Endodermal cell (in vitro differentiated cells): ENCODE measurements around the gene BEAN1. TPM values are rescaled to one million over a fixed set of nuclear protein-coding genes. Genes with fewer than 3 reads are reported as not detected.

ENCODE experiments used
- DNase-seq: peaks from one replicate; pipeline ENCODE4 v3.0.0-alpha.2; 2017
- H3K27ac ChIP-seq: 2 replicates; pipeline ENCODE4 v1.5.1; 2013; ENCODE audit warnings: mild to moderate bottlenecking, low read depth, low read length, moderate library complexity
- H3K27me3 ChIP-seq: 2 replicates; pipeline ENCODE4 v1.6.1; 2013; ENCODE audit warnings: mild to moderate bottlenecking, low read length, moderate library complexity; ENCODE audit not compliant: insufficient read depth, control insufficient read depth, poor library complexity, severe bottlenecking
- H3K36me3 ChIP-seq: 2 replicates; pipeline ENCODE4 v1.7.0; 2013; ENCODE audit warnings: mild to moderate bottlenecking, low read length, moderate library complexity; ENCODE audit not compliant: control insufficient read depth, insufficient read depth
- H3K4me1 ChIP-seq: one replicate; pipeline ENCODE4 v1.7.0; 2013; ENCODE audit warnings: low read length; ENCODE audit not compliant: control insufficient read depth, insufficient read depth
- H3K4me3 ChIP-seq: 2 replicates; pipeline ENCODE4 v1.5.1; 2013; ENCODE audit warnings: mild to moderate bottlenecking, low read length, moderate library complexity
- H3K9ac ChIP-seq: 2 replicates; pipeline ENCODE4 v1.6.1; 2013; ENCODE audit warnings: mild to moderate bottlenecking, low read length, moderate library complexity; ENCODE audit not compliant: poor library complexity, severe bottlenecking; ENCODE audit errors: extremely low read depth
- H3K9me3 ChIP-seq: 2 replicates; pipeline ENCODE4 v1.6.1; 2013; ENCODE audit warnings: mild to moderate bottlenecking, low read length, moderate library complexity; ENCODE audit not compliant: control insufficient read depth
- H3K27ac Mint-ChIP-seq: 2 replicates; pipeline ENCODE4 v1.8.0; 2020; ENCODE audit warnings: mixed read lengths
- H3K27me3 Mint-ChIP-seq: 2 replicates; pipeline ENCODE4 v1.8.0; 2021; ENCODE audit warnings: mild to moderate bottlenecking, mixed read lengths; ENCODE audit not compliant: insufficient read depth
- H3K36me3 Mint-ChIP-seq: 2 replicates; pipeline ENCODE4 v1.8.0; 2020; ENCODE audit warnings: low read depth, mixed read lengths
- H3K4me1 Mint-ChIP-seq: 2 replicates; pipeline ENCODE4 v1.8.0; 2020; ENCODE audit warnings: mixed read lengths
- H3K4me3 Mint-ChIP-seq: 2 replicates; pipeline ENCODE4 v1.8.0; 2020; ENCODE audit warnings: mild to moderate bottlenecking, moderate library complexity, mixed read lengths
- H3K9me3 Mint-ChIP-seq: 2 replicates; pipeline ENCODE4 v1.8.0; 2020; ENCODE audit warnings: mild to moderate bottlenecking, mixed read lengths
- CTCF ChIP-seq: fragments of 200-600 bp; sonication (generic); conservative IDR thresholded peaks from 2 replicates; pipeline ENCODE4 v1.5.0; 2021; ENCODE audit warnings: antibody characterized with exemption, mild to moderate bottlenecking
- WGBS, 2 experiments: methylation state at CpG; one replicate each; pipeline versions ENCODE4 v1.1.5 to v1.1.7; 2013; ENCODE audit warnings: missing lambda C conversion rate in 2 of 2, mixed read lengths in 1 of 2; ENCODE audit not compliant: insufficient coverage in 1 of 2, insufficient read length in 1 of 2; 5-methylcytosine and 5-hydroxymethylcytosine counted together
- total RNA-seq, 2 donors: library from RNA; stranded (reverse); fragmentation: NEBNext Ultra II Directional in 1 of 2; extraction: Animal tissue kit (Norgen Biotek cat#: 25700) in 1 of 2; gene quantifications; 2 replicates in 1 of 2; 3 replicates in 1 of 2; pipeline ENCODE4 v1.2.1, GENCODE V29; 2021

The BEAN1 gene
- total RNA-seq, 2 donors from 2014 or later: 0.18 TPM; not detected in 1

- H3K4me3 Mint-ChIP-seq: no peak overlapping the region
Measured at GRCh38 chr16:66399031-66399430, 28.1 kb upstream of the BEAN1 start.

GRCh38 chr16:66399930-66400329 lies 27.2 kb upstream of the BEAN1 start:
- no peak overlapping the region for H3K4me3 ChIP-seq
- Mint-ChIP-seq H3K27me3 (peaks cover 9% of the 10 kb centered on the region), H3K36me3 (no peaks in the 10 kb centered on the region), H3K4me1 (no peaks in the 10 kb centered on the region), H3K4me3 (no peak overlapping the region), H3K9me3 (peaks cover 4% of the 10 kb centered on the region), H3K27ac (no peak overlapping the region)
- H3K36me3 ChIP-seq: no peaks in the 10 kb centered on the region
- H3K4me1 ChIP-seq: no peaks in the 10 kb centered on the region
- WGBS, 2 experiments: 77 to 81% methylated on average over 2 to 3 of the region's 3 CpGs
- no peak for DNase-seq
- H3K9ac ChIP-seq: no peak overlapping the region
- H3K27me3 ChIP-seq: no peaks in the 10 kb centered on the region
- H3K9me3 ChIP-seq: peaks cover 3% of the 10 kb centered on the region
- TF ChIP-seq CTCF: no peak
- H3K27ac ChIP-seq: no peak overlapping the region

More at GRCh38 chr16:66399031-66399430, 28.1 kb upstream of the BEAN1 start:
- H3K4me1 Mint-ChIP-seq: no peaks in the 10 kb centered on the region
- Histone ChIP-seq H3K27ac (no peak overlapping the region), H3K27me3 (no peaks in the 10 kb centered on the region), H3K9ac (no peak overlapping the region), H3K36me3 (no peaks in the 10 kb centered on the region), H3K4me1 (no peaks in the 10 kb centered on the region), H3K9me3 (no peaks in the 10 kb centered on the region), H3K4me3 (no peak overlapping the region)
- no peaks in the 10 kb centered on the region for H3K36me3 Mint-ChIP-seq
- no peak for TF ChIP-seq CTCF
- peaks cover 3% of the 10 kb centered on the region for H3K27me3 Mint-ChIP-seq
- H3K27ac Mint-ChIP-seq: no peak overlapping the region
- DNase-seq: no peak
- H3K9me3 Mint-ChIP-seq: no peaks in the 10 kb centered on the region
- 91 to 100% methylated on average over 3 of the region's 3 CpGs for WGBS, 2 experiments

GRCh38 chr16:66400503-66401380 lies 26.4 kb upstream of the BEAN1 start:
- Histone ChIP-seq H3K4me1 (no peaks in the 10 kb centered on the region), H3K9ac (no peak overlapping the region), H3K27ac (no peak overlapping the region), H3K36me3 (no peaks in the 10 kb centered on the region), H3K9me3 (peaks cover 8% of the 10 kb centered on the region), H3K27me3 (no peaks in the 10 kb centered on the region), H3K4me3 (no peak overlapping the region)
- no peak for TF ChIP-seq CTCF
- Mint-ChIP-seq H3K27ac (no peak overlapping the region), H3K27me3 (peaks cover 17% of the 10 kb centered on the region), H3K36me3 (no peaks in the 10 kb centered on the region), H3K4me1 (no peaks in the 10 kb centered on the region), H3K4me3 (no peak overlapping the region), H3K9me3 (peaks cover 10% of the 10 kb centered on the region)
- WGBS, 2 experiments: 93 to 95% methylated on average over 11 to 20 of the region's 20 CpGs
- no peak for DNase-seq
